H1 (cell line): ENCODE results near the gene PRKAR2B. TPM values are rescaled to one million over a fixed set of nuclear protein-coding genes. Genes with fewer than 3 reads are reported as not detected.

Experiments
- CHD2 ChIP-seq: IDR thresholded peaks from 2 replicates; pipeline ENCODE4 v1.6.1; 2012; ENCODE audit warnings: low read length, improper control_type of control experiment
- JUND ChIP-seq: IDR thresholded peaks from 2 replicates; pipeline ENCODE4 v1.6.1; 2011; ENCODE audit warnings: mild to moderate bottlenecking, improper control_type of control experiment, low read length
- KDM5A ChIP-seq: fragments of 200-600 bp; IDR thresholded peaks from 2 replicates; pipeline ENCODE4 v1.7.1; 2012; ENCODE audit warnings: mild to moderate bottlenecking, low read length, inconsistent platforms, mixed read lengths
- SIN3A ChIP-seq, 2 experiments: IDR thresholded peaks in 1 of 2; conservative IDR thresholded peaks in 1 of 2; 2 replicates each; pipeline ENCODE4 v1.6.1; 2011 to 2012; ENCODE audit warnings: low read length in 2 of 2, improper control_type of control experiment in 1 of 2, low read depth in 1 of 2, mild to moderate bottlenecking in 1 of 2
- SIRT6 ChIP-seq: IDR thresholded peaks from one replicate; pipeline ENCODE4 v1.7.1; 2012; ENCODE audit warnings: low read length, inconsistent platforms
- TBP ChIP-seq: IDR thresholded peaks from 2 replicates; pipeline ENCODE4 v1.6.1; 2011; ENCODE audit warnings: low read depth, low read length, improper control_type of control experiment
- polyA plus RNA-seq, 7 experiments: library from polyadenylated mRNA; depleted of rRNA in 3 of 7; stranded (reverse) in 5 of 7; unstranded in 2 of 7; fragments of >200 nt in 5 of 7; fragments of 200-250 nt in 2 of 7; gene quantifications; 1 replicate in 5 of 7; 2 replicates in 1 of 7; 4 replicates in 1 of 7; pipeline versions ENCODE4 v1.2.1 to v1.2.3, GENCODE V29; 2011 to 2013; ENCODE audit warnings: missing spikeins in 2 of 7, mixed read lengths in 2 of 7
- total RNA-seq: library from RNA; stranded (reverse); fragmentation: NEBNext Ultra II Directional; extraction: Animal tissue kit (Norgen Biotek cat#: 25700); gene quantifications from 2 replicates; pipeline ENCODE4 v1.2.1, GENCODE V29; 2021

Gene PRKAR2B
- total and polyA plus RNA-seq, 2 of the 8 experiments (the other 6 are each of a cell fraction or from before 2014, with no cell fraction given), result 10.4 to 37.0 TPM

DNA sequence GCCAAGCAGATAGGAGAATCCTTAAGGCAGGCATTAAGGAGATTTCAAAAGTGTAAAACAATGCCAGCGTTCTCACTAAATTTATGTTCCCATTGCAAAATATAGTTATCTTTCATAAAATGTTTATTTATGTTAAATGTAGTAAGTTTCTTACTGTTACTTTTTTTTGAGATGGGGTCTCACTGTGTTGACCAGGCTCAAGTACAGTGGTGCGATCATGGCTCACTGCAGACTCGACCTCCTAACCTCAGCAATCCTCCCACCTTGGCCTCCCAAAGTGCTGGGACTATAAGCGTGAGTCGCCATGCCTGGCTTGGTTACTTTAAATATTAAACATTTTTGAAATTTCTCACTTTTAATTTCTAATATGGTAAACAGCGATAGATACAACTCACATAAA is 31.8 kb upstream of the PRKAR2B start (continued):
- TF ChIP-seq JUND (no peak), KDM5A (no peak), SIRT6 (no peak), TBP (no peak), SIN3A (conservative IDR thresholded peaks at IDR 0.05 in 1 of 2, IDR thresholded peaks at IDR 0.05 in 1 of 2; ENCODE audit: low read depth in 1 of 2, low read length in 2 of 2) (no peak), CHD2 (no peak)
- TF ChIP-seq, all 59 proteins: peak for 0
